ENCODE results near the gene TENM3.

Gene TENM3

GRCh38 chr4:182532441-182532840, 289.2 kb downstream of the TENM3 start:
- DNase-seq, result no peak

GRCh38 chr4:182533964-182534363, 290.8 kb downstream of the TENM3 start:
- no peak for DNase-seq

DNA sequence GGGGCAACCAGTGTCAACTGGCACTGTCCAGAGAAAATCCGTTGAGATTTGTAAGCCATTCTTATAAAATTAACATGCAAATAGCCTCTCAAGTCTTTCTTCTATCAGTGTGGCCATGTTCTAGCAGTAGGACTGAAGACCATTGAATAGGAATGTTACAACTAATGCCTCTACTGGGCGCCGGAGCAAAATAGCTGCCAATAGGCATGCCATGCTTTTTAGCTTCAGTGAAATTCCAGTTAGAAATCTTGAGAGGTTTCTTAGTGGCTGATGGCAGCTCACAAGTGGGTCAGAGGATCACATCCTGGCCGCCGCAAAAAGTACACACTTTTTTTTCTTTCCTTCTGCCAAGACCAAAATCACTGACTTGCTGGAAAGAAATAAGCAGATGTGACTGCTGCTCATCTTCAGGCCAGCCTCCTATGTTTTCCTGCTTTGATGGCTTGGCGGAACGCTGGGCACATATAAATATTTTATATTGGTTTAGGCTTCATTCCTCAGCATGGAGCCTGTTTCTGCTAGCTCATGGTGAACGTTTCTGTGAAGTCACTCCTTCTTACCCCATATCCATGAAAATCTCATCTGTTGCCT, 293.1 kb downstream of the TENM3 start:
- DNase-seq, result no peak

- no peak for DNase-seq
Measured at GRCh38 chr4:182537031-182537795, 294.0 kb downstream of the TENM3 start.

DNA sequence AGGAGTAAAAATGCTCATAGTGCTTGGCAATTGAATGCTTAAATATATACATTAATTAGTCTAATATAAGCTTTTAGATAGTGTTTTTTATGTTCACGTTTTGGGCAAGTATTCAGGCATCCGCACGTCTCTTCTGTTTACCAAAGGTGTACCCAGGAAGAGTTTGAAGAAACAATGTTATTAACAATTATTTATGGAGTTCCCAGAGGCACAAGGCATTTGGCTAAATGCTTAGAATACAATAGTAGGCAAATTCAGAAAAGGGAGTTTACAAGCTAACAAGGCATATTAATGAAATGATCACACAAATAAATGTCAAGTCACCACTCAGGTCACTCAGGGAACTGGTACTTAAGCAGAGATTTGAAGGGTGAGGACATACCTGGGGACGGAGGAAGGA, 294.8 kb downstream of the TENM3 start:
- DNase-seq, result no peak

GRCh38 chr4:182540496-182540895, 297.3 kb downstream of the TENM3 start:
- DNase-seq, result no peak

DNA sequence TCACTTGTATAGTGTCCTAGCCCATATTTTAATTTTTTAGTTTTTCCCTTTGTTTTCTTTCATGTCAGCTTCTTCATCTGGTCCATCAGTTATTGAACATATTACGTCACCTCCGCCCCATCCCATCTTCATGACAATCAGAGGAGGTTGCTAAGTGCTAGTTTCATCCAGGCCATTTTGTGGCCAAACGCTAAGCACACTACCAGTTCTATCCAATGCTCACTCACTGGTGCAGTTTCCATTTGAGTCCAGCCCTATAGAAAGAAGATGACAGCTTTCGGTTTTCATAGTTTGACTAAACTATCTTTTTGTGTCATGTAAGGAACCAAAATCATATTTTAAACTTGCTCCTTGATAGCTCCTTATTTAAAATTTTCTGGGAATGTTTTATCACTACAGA, 304.2 kb downstream of the TENM3 start:
- DNase-seq, result no peak

GRCh38 chr4:182548156-182548555, 305.0 kb downstream of the TENM3 start:
- no peak for DNase-seq

- DNase-seq, result no peak
Measured at GRCh38 chr4:182549356-182549755, 306.2 kb downstream of the TENM3 start.

GRCh38 chr4:182552948-182553347, 309.7 kb downstream of the TENM3 start:
- DNase-seq, result no peak

DNA sequence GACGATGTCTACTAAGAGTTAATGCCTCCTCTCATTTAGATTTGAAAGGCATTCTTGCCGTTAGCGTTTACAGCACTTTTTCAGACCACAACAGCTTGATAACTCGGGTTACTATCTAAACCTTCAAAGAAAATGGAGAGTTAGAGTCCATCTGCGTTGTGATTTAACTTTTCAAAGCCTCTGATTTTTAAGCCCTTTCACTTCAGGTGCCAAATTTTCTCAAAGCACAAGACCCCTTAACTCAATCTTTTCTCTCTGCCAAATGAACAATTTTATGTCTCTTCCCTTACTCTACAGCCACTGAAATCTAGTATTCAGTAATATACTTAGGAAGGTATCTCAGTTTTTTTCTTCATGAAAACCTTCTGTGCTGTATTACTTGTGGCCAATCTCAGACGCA, 310.5 kb downstream of the TENM3 start:
- no peak for DNase-seq

- DNase-seq, result no peak
Measured at GRCh38 chr4:182554736-182555135, 311.5 kb downstream of the TENM3 start.

DNA sequence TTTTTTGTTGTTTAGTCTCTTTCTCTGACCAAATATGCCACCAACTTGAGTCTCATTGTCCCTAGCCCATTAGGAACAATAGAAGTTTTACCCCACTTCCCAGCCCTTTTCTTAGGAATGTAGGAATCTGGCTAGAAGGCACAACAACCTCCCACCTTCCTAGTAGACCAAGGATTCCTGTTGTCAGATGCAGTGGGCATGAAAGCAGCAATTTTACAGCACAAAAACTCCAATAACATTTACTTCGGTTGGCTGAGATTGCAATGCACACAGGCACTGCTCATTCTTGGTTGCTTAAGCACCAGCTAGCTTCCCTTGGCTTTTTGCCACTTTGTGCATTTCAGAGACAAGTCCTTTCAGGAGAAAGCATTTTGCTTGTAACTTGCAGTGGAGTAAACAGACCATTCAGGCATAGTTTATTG, 312.8 kb downstream of the TENM3 start:
- DNase-seq, result no peak

GRCh38 chr4:182556580-182556979, 313.4 kb downstream of the TENM3 start:
- no peak for DNase-seq

DNA sequence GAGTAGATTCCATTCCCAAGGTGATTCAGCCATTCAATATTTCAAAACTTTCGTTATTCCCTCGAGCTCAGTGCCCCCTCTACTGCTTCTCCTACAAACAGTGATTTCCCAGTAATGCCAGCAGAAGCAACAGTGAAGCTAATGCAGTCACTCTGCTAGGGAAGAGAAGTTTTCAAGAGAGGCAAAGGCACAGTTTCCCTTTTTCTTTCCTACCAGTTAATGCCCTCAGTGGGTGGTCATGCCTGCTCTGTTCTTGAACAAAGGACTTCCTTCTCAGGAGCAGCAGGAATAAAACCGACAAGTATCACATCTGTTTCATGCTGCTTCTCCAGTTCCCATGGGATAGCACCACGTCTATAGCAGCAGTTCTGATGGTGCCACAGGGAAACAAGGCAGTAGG, 317.2 kb downstream of the TENM3 start:
- no peak for DNase-seq

GRCh38 chr4:182562350-182562749, 319.1 kb downstream of the TENM3 start:
- DNase-seq, result no peak

DNA sequence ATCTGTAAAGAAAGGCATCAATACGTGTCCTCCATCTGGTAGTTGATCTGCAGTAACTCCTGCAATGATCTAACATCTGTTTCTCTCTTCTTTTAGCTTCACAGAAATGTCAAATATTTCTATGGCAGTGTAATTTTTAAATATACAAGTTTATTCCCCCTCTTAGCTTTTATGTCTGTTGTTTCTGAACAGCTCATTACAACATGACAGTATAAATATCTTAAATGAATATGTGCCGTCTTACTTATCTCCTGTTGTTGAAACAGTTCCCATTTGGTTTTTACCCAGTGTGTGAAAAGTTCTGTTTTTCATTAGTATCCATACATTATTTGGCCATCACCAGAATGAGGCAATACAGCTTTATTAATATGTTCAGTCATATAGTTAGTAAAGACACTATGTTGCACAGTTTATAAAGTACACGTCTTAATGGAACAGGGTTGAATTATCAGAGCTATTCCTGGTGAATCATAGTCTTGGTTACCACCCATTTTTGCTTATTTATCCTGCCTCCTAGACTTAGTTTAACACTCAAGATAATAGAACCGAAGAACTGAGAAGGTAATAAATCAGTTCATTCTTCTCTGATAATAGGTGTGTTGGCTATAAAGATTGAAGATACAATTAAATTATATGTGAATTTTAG, 321.6 kb downstream of the TENM3 start:
- DNase-seq, result no peak

- no peak for DNase-seq
Measured at GRCh38 chr4:182567119-182567518, 323.9 kb downstream of the TENM3 start.

DNA sequence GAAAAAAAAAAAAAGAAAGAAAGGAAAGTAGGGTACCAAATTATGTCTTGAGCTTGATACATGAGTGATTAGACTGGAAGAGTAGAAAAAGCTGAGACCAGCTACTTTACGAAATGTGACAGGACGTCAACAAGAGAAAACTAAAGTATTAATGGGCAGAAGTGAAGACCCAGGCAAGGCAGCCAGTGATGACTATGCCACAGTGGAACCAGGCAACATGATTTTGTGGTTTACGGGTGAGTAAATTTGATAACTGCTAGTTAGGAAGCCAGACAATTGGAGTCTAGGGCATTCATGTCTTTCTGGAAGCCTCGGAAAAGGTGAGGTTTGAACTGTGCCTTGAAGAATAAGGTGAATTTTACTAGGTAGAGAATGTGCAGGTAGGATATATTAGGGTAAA, 326.4 kb downstream of the TENM3 start:
- DNase-seq, result no peak

GRCh38 chr4:182574706-182575105, 331.5 kb downstream of the TENM3 start:
- DNase-seq, result no peak

- no peak for DNase-seq
Measured at GRCh38 chr4:182575225-182575624, 332.0 kb downstream of the TENM3 start.

- DNase-seq, result no peak
Measured at GRCh38 chr4:182576601-182577289, 333.5 kb downstream of the TENM3 start.

GRCh38 chr4:182577411-182577810, 334.2 kb downstream of the TENM3 start:
- DNase-seq, result no peak

- no peak for DNase-seq
Measured at GRCh38 chr4:182578402-182578801, 335.2 kb downstream of the TENM3 start.
